ENCODE data around the gene RAB4A. TPM values are rescaled to one million over a fixed set of nuclear protein-coding genes. Genes with fewer than 3 reads are reported as not detected.

The RAB4A gene
- polyA plus RNA-seq, 2 of the 4 experiments (the other 2 are of a cell fraction): 31.5 to 38.4 TPM

GRCh38 chr1:229266832-229267500 is 3.9 kb upstream of the RAB4A start:
- FAIRE-seq (no peak), DNase-seq (ENCODE audit: low read depth in 1 of 2, low spot score in 1 of 2) (no peak), ATAC-seq (no peak)
- H3K4me2 ChIP-seq: no peak overlapping the region
- no peak for TF ChIP-seq RCOR1 (IDR thresholded peaks at IDR 0.05; ENCODE audit: low read depth, low read length)
- no peak for TF ChIP-seq PBX3 (IDR thresholded peaks at IDR 0.05)
- no peak for TF ChIP-seq HMGXB4 (CRISPR knock-in tag; IDR thresholded peaks at IDR 0.05; ENCODE audit: borderline replicate concordance)
- TF ChIP-seq SREBF2 (IDR thresholded peaks at IDR 0.05): no peak
- no peak for TF ChIP-seq HDAC2 (IDR thresholded peaks at IDR 0.05)
- TF ChIP-seq ATOH8 (CRISPR knock-in tag; IDR thresholded peaks at IDR 0.05; ENCODE audit: low read depth): no peak
- no peaks in the 10 kb centered on the region; the same call in 2 of the 3 replicates for H3K4me1 ChIP-seq
- peaks cover 37% of the 10 kb centered on the region for H3K9me3 ChIP-seq
- no peak overlapping the region for H3K27ac ChIP-seq
- POLR2A ChIA-PET: no interaction called here
- WGBS (ENCODE audit: missing lambda C conversion rate): 91% methylated on average over 2 of the region's 2 CpGs
- H3K4me3 ChIP-seq: no peak overlapping the region
- CTCF ChIA-PET: interaction anchor here (2.1 to 4.0 kb wide), 3 partner anchors 9 to 186 kb away, joined by 6 to 33 read pairs (median 7); no protein-coding TSS in a partner anchor

- no peak for DNase-seq (ENCODE audit: low read depth in 1 of 2, low spot score in 1 of 2)
- H3K4me3 ChIP-seq: no peak overlapping the region
- peaks cover 14% of the 10 kb centered on the region for H3K4me1 ChIP-seq
- CTCF ChIA-PET: interaction anchor here (1.1 to 4.0 kb wide), 5 partner anchors 10 to 213 kb away, joined by 3 to 33 read pairs (median 4); no protein-coding TSS in a partner anchor
- H3K27ac ChIP-seq: no peak overlapping the region
- no peak for FAIRE-seq
- TF ChIP-seq ATOH8 (CRISPR knock-in tag; IDR thresholded peaks at IDR 0.05; ENCODE audit: low read depth): no peak
- WGBS (ENCODE audit: missing lambda C conversion rate): 79% methylated on average over 2 of the region's 2 CpGs
- POLR2A ChIA-PET: no interaction called here
- ATAC-seq: no peak
- H3K4me2 ChIP-seq: no peak overlapping the region
- H3K9me3 ChIP-seq: peaks cover 37% of the 10 kb centered on the region
Observed at GRCh38 chr1:229268505-229268904, 2.4 kb upstream of the RAB4A start.

GRCh38 chr1:229271448-229272159 is 693 bp downstream of the RAB4A start:
- WGBS (ENCODE audit: missing lambda C conversion rate): 4% methylated on average over 16 of the region's 32 CpGs
- TF ChIP-seq HES2 (IDR thresholded peaks at IDR 0.05) (no peak), RAD21 (conservative IDR thresholded peaks at IDR 0.05 in 1 of 2, IDR thresholded peaks at IDR 0.05 in 1 of 2) (peak; percentile 2 to 36; a peak in 2 of 5 replicates), CTCF (IDR thresholded peaks at IDR 0.05) (peak; percentile 48; the same call in 2 of the 3 replicates)
- POLR2A ChIA-PET: interaction anchor here (0.6 to 1.0 kb wide), 4 partner anchors 13 to 618 kb away, joined by 3 to 7 read pairs (median 3); no protein-coding TSS in a partner anchor
- Histone ChIP-seq H3K9me3 (peaks cover 34% of the 10 kb centered on the region), H3K27ac (peak overlapping the region; percentile 89 to 99), H3K4me1 (peaks cover 33% of the 10 kb centered on the region), H3K4me3 (peak overlapping the region; percentile 79), H3K4me2 (peak overlapping the region; percentile 93)
- DNase-seq (ENCODE audit: low read depth in 1 of 2, low spot score in 1 of 2) (peak in 1 of 2 experiments; percentile 31), FAIRE-seq (no peak), ATAC-seq (peak; percentile 65 to 76)
- CTCF ChIA-PET: interaction anchor here (0.7 to 1.5 kb wide), 6 partner anchors 9 to 607 kb away, joined by 3 to 4 read pairs (median 4); no protein-coding TSS in a partner anchor

Data from A549 (cell line).